ENCODE measurements around the gene HMG20A. TPM values are rescaled to one million over a fixed set of nuclear protein-coding genes. Genes with fewer than 3 reads are reported as not detected.

The HMG20A gene
- total and polyA plus RNA-seq, 2 experiments from 2014 or later, result 17.8 to 57.8 TPM

DNA sequence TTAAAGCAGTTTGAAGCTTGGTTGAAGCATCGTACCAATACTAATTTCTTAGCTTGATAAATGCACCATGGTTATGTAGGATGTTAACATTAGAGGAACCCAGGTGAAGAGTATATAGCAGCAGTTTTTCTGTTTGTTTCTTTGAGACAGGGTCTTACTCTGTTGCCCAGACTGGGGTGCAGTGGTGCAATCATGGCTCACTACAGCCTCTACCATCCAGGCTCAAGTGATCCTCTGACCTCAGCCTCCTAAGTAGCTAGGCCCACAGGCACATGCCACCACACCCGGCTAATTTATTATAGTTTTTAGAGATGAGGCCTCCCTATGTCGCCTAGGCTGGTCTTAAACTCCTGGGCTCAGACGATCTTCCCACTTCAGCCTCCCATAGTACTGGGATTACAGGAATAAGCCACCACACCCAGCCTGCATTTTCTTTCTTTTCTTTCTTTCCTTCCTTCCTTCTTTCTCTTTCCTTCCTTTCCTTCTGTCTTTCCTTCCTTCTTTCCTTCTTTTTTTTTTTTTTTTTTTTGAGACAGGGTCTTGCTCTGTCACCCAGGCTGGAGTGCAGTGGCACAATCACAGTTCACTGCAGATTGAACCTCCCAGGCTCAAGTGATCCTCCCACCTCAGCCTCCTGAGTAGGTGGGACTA lies 6.9 kb upstream of the HMG20A start:
- Histone ChIP-seq H3K4me2 (no peak overlapping the region), H2AFZ (no peak overlapping the region), H4K20me1 (replicated peaks; ENCODE audit: insufficient read depth) (peaks cover 31% of the 10 kb centered on the region), H3K4me3 (no peak overlapping the region), H3F3A (replicated peaks; ENCODE audit: low read depth) (no peaks in the 10 kb centered on the region), H3K4me1 (ENCODE audit: insufficient read depth) (peaks cover 42% of the 10 kb centered on the region), H3K79me2 (replicated peaks; ENCODE audit: insufficient read depth) (peaks cover 98% of the 10 kb centered on the region), H3K36me3 (ENCODE audit: insufficient read depth) (no peaks in the 10 kb centered on the region), H3K9me2 (ENCODE audit: insufficient read depth) (no peaks in the 10 kb centered on the region), H3K27me3 (ENCODE audit: insufficient read depth) (peaks cover 17% of the 10 kb centered on the region), H3K27ac (ENCODE audit: low read depth) (no peak overlapping the region)
- no peak overlapping the region for H3K4me3 Mint-ChIP-seq
- peaks cover 38% of the 10 kb centered on the region for H3K4me1 Mint-ChIP-seq
- no peak overlapping the region for H3K27ac Mint-ChIP-seq
- H3K9me3 Mint-ChIP-seq, result no peaks in the 10 kb centered on the region
- peaks cover 1% of the 10 kb centered on the region for H3K27me3 Mint-ChIP-seq (ENCODE audit: insufficient read depth, low read depth, poor library complexity)
- ATAC-seq (no peak), DNase-seq (ENCODE audit: low spot score) (no peak)
- TF ChIP-seq ZNF114 (CRISPR knock-in tag; IDR thresholded peaks at IDR 0.05), result no peak
- no peak for TF ChIP-seq EZH2 (IDR thresholded peaks at IDR 0.05; ENCODE audit: low read depth, unreplicated experiment)
- no peak for TF ChIP-seq ZNF331 (CRISPR knock-in tag; IDR thresholded peaks at IDR 0.05; ENCODE audit: low read depth)
- TF ChIP-seq POLR2AphosphoS5 (IDR thresholded peaks at IDR 0.05; ENCODE audit: low read depth), result no peak
- TF ChIP-seq CREB1 (CRISPR knock-in tag; IDR thresholded peaks at IDR 0.05; ENCODE audit: low read depth), result no peak
- TF ChIP-seq, protein P1, sequence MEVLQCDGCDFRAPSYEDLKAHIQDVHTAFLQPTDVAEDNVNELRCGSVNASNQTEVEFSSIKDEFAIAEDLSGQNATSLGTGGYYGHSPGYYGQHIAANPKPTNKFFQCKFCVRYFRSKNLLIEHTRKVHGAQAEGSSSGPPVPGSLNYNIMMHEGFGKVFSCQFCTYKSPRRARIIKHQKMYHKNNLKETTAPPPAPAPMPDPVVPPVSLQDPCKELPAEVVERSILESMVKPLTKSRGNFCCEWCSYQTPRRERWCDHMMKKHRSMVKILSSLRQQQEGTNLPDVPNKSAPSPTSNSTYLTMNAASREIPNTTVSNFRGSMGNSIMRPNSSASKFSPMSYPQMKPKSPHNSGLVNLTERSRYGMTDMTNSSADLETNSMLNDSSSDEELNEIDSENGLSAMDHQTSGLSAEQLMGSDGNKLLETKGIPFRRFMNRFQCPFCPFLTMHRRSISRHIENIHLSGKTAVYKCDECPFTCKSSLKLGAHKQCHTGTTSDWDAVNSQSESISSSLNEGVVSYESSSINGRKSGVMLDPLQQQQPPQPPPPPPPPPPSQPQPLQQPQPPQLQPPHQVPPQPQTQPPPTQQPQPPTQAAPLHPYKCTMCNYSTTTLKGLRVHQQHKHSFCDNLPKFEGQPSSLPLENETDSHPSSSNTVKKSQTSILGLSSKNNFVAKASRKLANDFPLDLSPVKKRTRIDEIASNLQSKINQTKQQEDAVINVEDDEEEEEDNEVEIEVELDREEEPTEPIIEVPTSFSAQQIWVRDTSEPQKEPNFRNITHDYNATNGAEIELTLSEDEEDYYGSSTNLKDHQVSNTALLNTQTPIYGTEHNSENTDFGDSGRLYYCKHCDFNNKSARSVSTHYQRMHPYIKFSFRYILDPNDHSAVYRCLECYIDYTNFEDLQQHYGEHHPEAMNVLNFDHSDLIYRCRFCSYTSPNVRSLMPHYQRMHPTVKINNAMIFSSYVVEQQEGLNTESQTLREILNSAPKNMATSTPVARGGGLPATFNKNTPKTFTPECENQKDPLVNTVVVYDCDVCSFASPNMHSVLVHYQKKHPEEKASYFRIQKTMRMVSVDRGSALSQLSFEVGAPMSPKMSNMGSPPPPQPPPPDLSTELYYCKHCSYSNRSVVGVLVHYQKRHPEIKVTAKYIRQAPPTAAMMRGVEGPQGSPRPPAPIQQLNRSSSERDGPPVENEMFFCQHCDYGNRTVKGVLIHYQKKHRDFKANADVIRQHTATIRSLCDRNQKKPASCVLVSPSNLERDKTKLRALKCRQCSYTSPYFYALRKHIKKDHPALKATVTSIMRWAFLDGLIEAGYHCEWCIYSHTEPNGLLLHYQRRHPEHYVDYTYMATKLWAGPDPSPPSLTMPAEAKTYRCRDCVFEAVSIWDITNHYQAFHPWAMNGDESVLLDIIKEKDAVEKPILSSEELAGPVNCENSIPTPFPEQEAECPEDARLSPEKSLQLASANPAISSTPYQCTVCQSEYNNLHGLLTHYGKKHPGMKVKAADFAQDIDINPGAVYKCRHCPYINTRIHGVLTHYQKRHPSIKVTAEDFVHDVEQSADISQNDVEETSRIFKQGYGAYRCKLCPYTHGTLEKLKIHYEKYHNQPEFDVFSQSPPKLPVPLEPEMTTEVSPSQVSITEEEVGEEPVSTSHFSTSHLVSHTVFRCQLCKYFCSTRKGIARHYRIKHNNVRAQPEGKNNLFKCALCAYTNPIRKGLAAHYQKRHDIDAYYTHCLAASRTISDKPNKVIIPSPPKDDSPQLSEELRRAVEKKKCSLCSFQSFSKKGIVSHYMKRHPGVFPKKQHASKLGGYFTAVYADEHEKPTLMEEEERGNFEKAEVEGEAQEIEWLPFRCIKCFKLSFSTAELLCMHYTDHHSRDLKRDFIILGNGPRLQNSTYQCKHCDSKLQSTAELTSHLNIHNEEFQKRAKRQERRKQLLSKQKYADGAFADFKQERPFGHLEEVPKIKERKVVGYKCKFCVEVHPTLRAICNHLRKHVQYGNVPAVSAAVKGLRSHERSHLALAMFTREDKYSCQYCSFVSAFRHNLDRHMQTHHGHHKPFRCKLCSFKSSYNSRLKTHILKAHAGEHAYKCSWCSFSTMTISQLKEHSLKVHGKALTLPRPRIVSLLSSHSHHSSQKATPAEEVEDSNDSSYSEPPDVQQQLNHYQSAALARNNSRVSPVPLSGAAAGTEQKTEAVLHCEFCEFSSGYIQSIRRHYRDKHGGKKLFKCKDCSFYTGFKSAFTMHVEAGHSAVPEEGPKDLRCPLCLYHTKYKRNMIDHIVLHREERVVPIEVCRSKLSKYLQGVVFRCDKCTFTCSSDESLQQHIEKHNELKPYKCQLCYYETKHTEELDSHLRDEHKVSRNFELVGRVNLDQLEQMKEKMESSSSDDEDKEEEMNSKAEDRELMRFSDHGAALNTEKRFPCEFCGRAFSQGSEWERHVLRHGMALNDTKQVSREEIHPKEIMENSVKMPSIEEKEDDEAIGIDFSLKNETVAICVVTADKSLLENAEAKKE (CRISPR knock-in tag; IDR thresholded peaks at IDR 0.05), result no peak
- TF ChIP-seq, protein P2, sequence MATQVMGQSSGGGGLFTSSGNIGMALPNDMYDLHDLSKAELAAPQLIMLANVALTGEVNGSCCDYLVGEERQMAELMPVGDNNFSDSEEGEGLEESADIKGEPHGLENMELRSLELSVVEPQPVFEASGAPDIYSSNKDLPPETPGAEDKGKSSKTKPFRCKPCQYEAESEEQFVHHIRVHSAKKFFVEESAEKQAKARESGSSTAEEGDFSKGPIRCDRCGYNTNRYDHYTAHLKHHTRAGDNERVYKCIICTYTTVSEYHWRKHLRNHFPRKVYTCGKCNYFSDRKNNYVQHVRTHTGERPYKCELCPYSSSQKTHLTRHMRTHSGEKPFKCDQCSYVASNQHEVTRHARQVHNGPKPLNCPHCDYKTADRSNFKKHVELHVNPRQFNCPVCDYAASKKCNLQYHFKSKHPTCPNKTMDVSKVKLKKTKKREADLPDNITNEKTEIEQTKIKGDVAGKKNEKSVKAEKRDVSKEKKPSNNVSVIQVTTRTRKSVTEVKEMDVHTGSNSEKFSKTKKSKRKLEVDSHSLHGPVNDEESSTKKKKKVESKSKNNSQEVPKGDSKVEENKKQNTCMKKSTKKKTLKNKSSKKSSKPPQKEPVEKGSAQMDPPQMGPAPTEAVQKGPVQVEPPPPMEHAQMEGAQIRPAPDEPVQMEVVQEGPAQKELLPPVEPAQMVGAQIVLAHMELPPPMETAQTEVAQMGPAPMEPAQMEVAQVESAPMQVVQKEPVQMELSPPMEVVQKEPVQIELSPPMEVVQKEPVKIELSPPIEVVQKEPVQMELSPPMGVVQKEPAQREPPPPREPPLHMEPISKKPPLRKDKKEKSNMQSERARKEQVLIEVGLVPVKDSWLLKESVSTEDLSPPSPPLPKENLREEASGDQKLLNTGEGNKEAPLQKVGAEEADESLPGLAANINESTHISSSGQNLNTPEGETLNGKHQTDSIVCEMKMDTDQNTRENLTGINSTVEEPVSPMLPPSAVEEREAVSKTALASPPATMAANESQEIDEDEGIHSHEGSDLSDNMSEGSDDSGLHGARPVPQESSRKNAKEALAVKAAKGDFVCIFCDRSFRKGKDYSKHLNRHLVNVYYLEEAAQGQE (IDR thresholded peaks at IDR 0.05; ENCODE audit: unreplicated experiment), result no peak
- TF ChIP-seq, protein P3, sequence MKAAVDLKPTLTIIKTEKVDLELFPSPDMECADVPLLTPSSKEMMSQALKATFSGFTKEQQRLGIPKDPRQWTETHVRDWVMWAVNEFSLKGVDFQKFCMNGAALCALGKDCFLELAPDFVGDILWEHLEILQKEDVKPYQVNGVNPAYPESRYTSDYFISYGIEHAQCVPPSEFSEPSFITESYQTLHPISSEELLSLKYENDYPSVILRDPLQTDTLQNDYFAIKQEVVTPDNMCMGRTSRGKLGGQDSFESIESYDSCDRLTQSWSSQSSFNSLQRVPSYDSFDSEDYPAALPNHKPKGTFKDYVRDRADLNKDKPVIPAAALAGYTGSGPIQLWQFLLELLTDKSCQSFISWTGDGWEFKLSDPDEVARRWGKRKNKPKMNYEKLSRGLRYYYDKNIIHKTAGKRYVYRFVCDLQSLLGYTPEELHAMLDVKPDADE (IDR thresholded peaks at IDR 0.05), result no peak
- TF ChIP-seq JUNB (IDR thresholded peaks at IDR 0.05; ENCODE audit: unreplicated experiment), result no peak
- TF ChIP-seq, protein P4, sequence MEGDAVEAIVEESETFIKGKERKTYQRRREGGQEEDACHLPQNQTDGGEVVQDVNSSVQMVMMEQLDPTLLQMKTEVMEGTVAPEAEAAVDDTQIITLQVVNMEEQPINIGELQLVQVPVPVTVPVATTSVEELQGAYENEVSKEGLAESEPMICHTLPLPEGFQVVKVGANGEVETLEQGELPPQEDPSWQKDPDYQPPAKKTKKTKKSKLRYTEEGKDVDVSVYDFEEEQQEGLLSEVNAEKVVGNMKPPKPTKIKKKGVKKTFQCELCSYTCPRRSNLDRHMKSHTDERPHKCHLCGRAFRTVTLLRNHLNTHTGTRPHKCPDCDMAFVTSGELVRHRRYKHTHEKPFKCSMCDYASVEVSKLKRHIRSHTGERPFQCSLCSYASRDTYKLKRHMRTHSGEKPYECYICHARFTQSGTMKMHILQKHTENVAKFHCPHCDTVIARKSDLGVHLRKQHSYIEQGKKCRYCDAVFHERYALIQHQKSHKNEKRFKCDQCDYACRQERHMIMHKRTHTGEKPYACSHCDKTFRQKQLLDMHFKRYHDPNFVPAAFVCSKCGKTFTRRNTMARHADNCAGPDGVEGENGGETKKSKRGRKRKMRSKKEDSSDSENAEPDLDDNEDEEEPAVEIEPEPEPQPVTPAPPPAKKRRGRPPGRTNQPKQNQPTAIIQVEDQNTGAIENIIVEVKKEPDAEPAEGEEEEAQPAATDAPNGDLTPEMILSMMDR (conservative IDR thresholded peaks at IDR 0.05; ENCODE audit: low read depth in 2 of 2), result no peak
- TF ChIP-seq STAT1 (IDR thresholded peaks at IDR 0.05; ENCODE audit: unreplicated experiment), result no peak
- no peak for TF ChIP-seq NANOG (IDR thresholded peaks at IDR 0.05; ENCODE audit: borderline replicate concordance)
- no peaks in the 10 kb centered on the region; the same call in 2 of the 3 replicates for H3K36me3 Mint-ChIP-seq (ENCODE audit: low read depth)

All from GM23338 (cell line).